ENCODE data around the gene MTRF1. TPM values are rescaled to one million over a fixed set of nuclear protein-coding genes. Genes with fewer than 3 reads are reported as not detected.

MTRF1 gene
- total RNA-seq, 4 donors from 2014 or later, result 9.3 to 22.2 (median 12.0) TPM

GRCh38 chr13:41254902-41255301, 8.5 kb downstream of the MTRF1 start:
- intact Hi-C loops (cut with DNase I), result no loop called here
- H3K4me1 ChIP-seq, result peaks cover 4 to 10% of the 10 kb centered on the region in 2 donors
- H3K27ac ChIP-seq, result peak overlapping the region in 2 of 3 donors; percentile 50 to 59
- no peak for DNase-seq
- WGBS, 2 donors, result 95 to 97% methylated on average over 1 of the region's 1 CpG
- H3K9me3 ChIP-seq, result no peaks in the 10 kb centered on the region
- no peak overlapping the region for H3K4me3 ChIP-seq (replicated peaks in 1 of 3)
- TF ChIP-seq POLR2A (IDR thresholded peaks at IDR 0.05) (no peak), CTCF (IDR thresholded peaks at IDR 0.05) (no peak)
- H3K27me3 ChIP-seq, result no peaks in the 10 kb centered on the region
- H3K36me3 ChIP-seq, result peaks cover 2 to 3% of the 10 kb centered on the region in 2 donors

- no peak for TF ChIP-seq POLR2A (IDR thresholded peaks at IDR 0.05)
- no peak for TF ChIP-seq CTCF (IDR thresholded peaks at IDR 0.05)
- DNase-seq, result no peak
- Histone ChIP-seq H3K4me3 (replicated peaks in 1 of 3) (no peak overlapping the region), H3K9me3 (no peaks in the 10 kb centered on the region), H3K27ac (no peak overlapping the region), H3K4me1 (peaks cover 4 to 10% of the 10 kb centered on the region in 2 donors), H3K27me3 (no peaks in the 10 kb centered on the region), H3K36me3 (no peaks in the 10 kb centered on the region)
- intact Hi-C loops (cut with DNase I), result no loop called here
Measured at GRCh38 chr13:41250993-41251392, 12.4 kb downstream of the MTRF1 start.

- WGBS, 2 donors, result 85 to 93% methylated on average over 8 of the region's 8 CpGs
- no peaks in the 10 kb centered on the region for H3K36me3 ChIP-seq
- intact Hi-C loops (cut with DNase I), result no loop called here
Measured at GRCh38 chr13:41246969-41247680, 16.3 kb downstream of the MTRF1 start.

GRCh38 chr13:41244556-41244955, 18.8 kb downstream of the MTRF1 start:
- 76 to 83% methylated on average over 3 of the region's 3 CpGs for WGBS, 2 donors
- intact Hi-C loops (cut with DNase I), result no loop called here
- H3K4me1 ChIP-seq, result no peaks in the 10 kb centered on the region
- H3K27ac ChIP-seq, result no peak overlapping the region
- H3K36me3 ChIP-seq, result no peaks in the 10 kb centered on the region
- H3K9me3 ChIP-seq, result no peaks in the 10 kb centered on the region
- no peak overlapping the region for H3K4me3 ChIP-seq (replicated peaks in 1 of 3)
- H3K27me3 ChIP-seq, result no peaks in the 10 kb centered on the region
- no peak for TF ChIP-seq POLR2A (IDR thresholded peaks at IDR 0.05)
- no peak for TF ChIP-seq CTCF (IDR thresholded peaks at IDR 0.05)
- no peak for DNase-seq

More at GRCh38 chr13:41246969-41247680, 16.3 kb downstream of the MTRF1 start:
- H3K4me1 ChIP-seq, result no peaks in the 10 kb centered on the region
- no peak overlapping the region for H3K27ac ChIP-seq
- H3K4me3 ChIP-seq (replicated peaks in 1 of 3), result no peak overlapping the region
- DNase-seq, result no peak
- H3K27me3 ChIP-seq, result no peaks in the 10 kb centered on the region
- H3K9me3 ChIP-seq, result no peaks in the 10 kb centered on the region
- TF ChIP-seq CTCF (IDR thresholded peaks at IDR 0.05) (no peak), POLR2A (IDR thresholded peaks at IDR 0.05) (no peak)

GRCh38 chr13:41241626-41242025, 21.8 kb downstream of the MTRF1 start:
- no peaks in the 10 kb centered on the region for H3K9me3 ChIP-seq
- DNase-seq, result no peak
- H3K36me3 ChIP-seq, result no peaks in the 10 kb centered on the region
- intact Hi-C loops (cut with DNase I), result no loop called here
- H3K4me1 ChIP-seq, result no peaks in the 10 kb centered on the region
- H3K4me3 ChIP-seq (replicated peaks in 1 of 3), result no peak overlapping the region
- H3K27ac ChIP-seq, result no peak overlapping the region
- no peak for TF ChIP-seq CTCF (IDR thresholded peaks at IDR 0.05)
- no peak for TF ChIP-seq POLR2A (IDR thresholded peaks at IDR 0.05)
- 93 to 96% methylated on average over 4 of the region's 4 CpGs for WGBS, 2 donors
- H3K27me3 ChIP-seq, result no peaks in the 10 kb centered on the region

Measured in thyroid gland (tissue), 4 donors.